ENCODE results near the gene KLHDC3. TPM values are rescaled to one million over a fixed set of nuclear protein-coding genes. Genes with fewer than 3 reads are reported as not detected.

The KLHDC3 gene
- total RNA-seq, 6 experiments from 2014 or later, result 26.4 to 46.2 (median 41.7) TPM

- no peaks in the 10 kb centered on the region for H3K9me3 ChIP-seq
Measured at GRCh38 chr6:43024436-43024835, 10.4 kb downstream of the KLHDC3 start.

GRCh38 chr6:43026365-43026764, 12.3 kb downstream of the KLHDC3 start:
- intact Hi-C loops (cut with DNase I), result no loop called here
- no peak for DNase-seq
- Histone ChIP-seq H3K27me3 (no peaks in the 10 kb centered on the region), H3K36me3 (peaks cover 0 to 63% (median 28%) of the 10 kb centered on the region in 4 donors), H3K4me3 (no peak overlapping the region), H3K27ac (no peak overlapping the region), H3K9me3 (no peaks in the 10 kb centered on the region), H3K4me1 (peaks cover 0 to 4% (median 0%) of the 10 kb centered on the region in 4 donors)
- no peak for ATAC-seq
- 98% methylated on average over 5 of the region's 5 CpGs for WGBS (ENCODE audit: insufficient coverage, low coverage, low lambda C conversion rate, missing lambda C conversion rate)
- TF ChIP-seq POLR2A (IDR thresholded peaks at IDR 0.05) (no peak), CTCF (IDR thresholded peaks at IDR 0.05) (no peak)

More at GRCh38 chr6:43024436-43024835, 10.4 kb downstream of the KLHDC3 start:
- Histone ChIP-seq H3K36me3 (peaks cover 0 to 48% (median 25%) of the 10 kb centered on the region in 4 donors), H3K4me1 (peaks cover 0 to 8% (median 2%) of the 10 kb centered on the region in 4 donors), H3K4me3 (no peak overlapping the region), H3K27me3 (no peaks in the 10 kb centered on the region), H3K27ac (no peak overlapping the region)
- intact Hi-C loops (cut with DNase I), result no loop called here
- WGBS (ENCODE audit: insufficient coverage, low coverage, low lambda C conversion rate, missing lambda C conversion rate), result 80% methylated on average over 2 of the region's 2 CpGs
- no peak for TF ChIP-seq POLR2A (IDR thresholded peaks at IDR 0.05)
- TF ChIP-seq CTCF (IDR thresholded peaks at IDR 0.05), result no peak
- DNase-seq (no peak), ATAC-seq (no peak)

GRCh38 chr6:43029120-43029519, 15.1 kb downstream of the KLHDC3 start:
- intact Hi-C loops (cut with DNase I), result no loop called here

GRCh38 chr6:43032326-43032725, 18.3 kb downstream of the KLHDC3 start:
- Histone ChIP-seq H3K36me3 (peaks cover 0 to 46% (median 14%) of the 10 kb centered on the region in 4 donors), H3K4me3 (no peak overlapping the region), H3K9me3 (no peaks in the 10 kb centered on the region), H3K27ac (no peak overlapping the region), H3K27me3 (no peaks in the 10 kb centered on the region), H3K4me1 (peaks cover 0 to 11% (median 0%) of the 10 kb centered on the region in 4 donors)
- DNase-seq, result no peak
- no peak for ATAC-seq
- 90% methylated on average over 2 of the region's 4 CpGs for WGBS (ENCODE audit: insufficient coverage, low coverage, low lambda C conversion rate, missing lambda C conversion rate)
- intact Hi-C loops (cut with DNase I), result no loop called here
- TF ChIP-seq POLR2A (IDR thresholded peaks at IDR 0.05) (no peak), CTCF (IDR thresholded peaks at IDR 0.05) (no peak)

More at GRCh38 chr6:43029120-43029519, 15.1 kb downstream of the KLHDC3 start:
- H3K9me3 ChIP-seq, result no peaks in the 10 kb centered on the region
- no peak overlapping the region for H3K27ac ChIP-seq
- DNase-seq (no peak), ATAC-seq (no peak)
- TF ChIP-seq POLR2A (IDR thresholded peaks at IDR 0.05), result no peak
- no peak for TF ChIP-seq CTCF (IDR thresholded peaks at IDR 0.05)
- 92% methylated on average over 5 of the region's 9 CpGs for WGBS (ENCODE audit: insufficient coverage, low coverage, low lambda C conversion rate, missing lambda C conversion rate)
- H3K36me3 ChIP-seq, result peaks cover 0 to 73% (median 28%) of the 10 kb centered on the region in 4 donors
- H3K27me3 ChIP-seq, result no peaks in the 10 kb centered on the region
- no peak overlapping the region for H3K4me3 ChIP-seq
- no peaks in the 10 kb centered on the region for H3K4me1 ChIP-seq

Data from right lobe of liver (tissue), 6 donors.